Mucosa of descending colon (tissue), 3 donors: ENCODE results near the gene ATXN3. TPM values are rescaled to one million over a fixed set of nuclear protein-coding genes. Genes with fewer than 3 reads are reported as not detected.

Source experiments
- ATAC-seq: fragments of 200-7000 bp; cut with Tn5 transposase; one replicate; pipeline ENCODE4 v1.9.1; 2020; ENCODE audit warnings: mild to moderate bottlenecking, moderate library complexity
- DNase-seq, 3 donors: peaks; one replicate each; pipeline ENCODE4 v3.0.0-alpha.2; 2020
- H3K36me3 ChIP-seq: fragments of 200-600 bp; one replicate; pipeline ENCODE4 v1.8.0; 2021; ENCODE audit warnings: low read depth, mild to moderate bottlenecking
- H3K4me1 ChIP-seq: fragments of 200-600 bp; one replicate; pipeline ENCODE4 v1.8.0; 2021; ENCODE audit warnings: low read depth, mild to moderate bottlenecking
- H3K4me3 ChIP-seq: fragments of 200-600 bp; one replicate; pipeline ENCODE4 v1.8.0; 2021; ENCODE audit warnings: mild to moderate bottlenecking
- H3K9me3 ChIP-seq: fragments of 200-600 bp; one replicate; pipeline ENCODE4 v1.8.0; 2021; ENCODE audit warnings: mild to moderate bottlenecking
- CTCF ChIP-seq: fragments of 200-600 bp; IDR thresholded peaks from one replicate; pipeline ENCODE4 v1.8.0; 2022; ENCODE audit warnings: antibody characterized with exemption, mild to moderate bottlenecking
- intact Hi-C, 2 donors: fragments of 100-400 bp; cut with DNase I in 1 of 2; cut with micrococcal nuclease in 1 of 2; formaldehyde crosslinking; loops; one replicate each; pipeline versions ENCODE4 v1.11.0 to v1.11.1; 2022; cut with DNase I, micrococcal nuclease
- total RNA-seq, 3 donors: library from RNA; stranded (reverse); fragmentation: NEBNext Ultra II Directional in 2 of 3; extraction: Animal tissue kit (Norgen Biotek cat#: 25700) in 2 of 3; gene quantifications; one replicate each; pipeline versions ENCODE4 v1.2.1 to v1.2.4, GENCODE V29; 2021 to 2023
- donor health status: DM: no; HTN: no; CAD: no; lungs with moderate emphysema.
- donor health status: DM: no; HTN: no; CAD: no.
- donor health status: DM: no; HTN: yes; CAD: no.

Gene ATXN3
- total RNA-seq, 3 donors from 2014 or later, result 23.4 to 53.0 (median 29.2) TPM

DNA sequence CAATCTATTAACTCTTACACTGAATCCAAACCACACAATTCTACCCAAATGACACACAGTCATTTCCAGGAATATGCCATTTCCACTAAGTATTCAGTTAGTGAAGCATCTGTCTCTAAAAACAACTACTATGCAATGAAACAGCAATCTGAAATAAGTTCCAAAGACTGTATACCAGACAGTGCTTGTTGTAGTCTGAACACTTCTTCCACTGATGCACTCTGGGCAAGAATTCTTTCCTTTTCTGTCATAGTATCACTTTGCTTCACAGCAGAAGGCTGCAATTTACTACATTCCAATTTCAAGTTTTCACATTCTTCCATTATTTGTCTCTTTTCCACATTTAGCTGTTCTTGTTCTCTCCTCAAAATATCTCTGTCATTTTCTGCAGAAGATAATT lies 92.3 kb downstream of the ATXN3 start:
- no peaks in the 10 kb centered on the region for H3K4me1 ChIP-seq
- no peaks in the 10 kb centered on the region for H3K36me3 ChIP-seq
- intact Hi-C loops, result no loop called here
- TF ChIP-seq CTCF, result no peak
- no peak overlapping the region for H3K4me3 ChIP-seq
- H3K9me3 ChIP-seq, result no peaks in the 10 kb centered on the region
- ATAC-seq (no peak), DNase-seq (no peak)

GRCh38 chr14:92012121-92012748 lies 94.1 kb downstream of the ATXN3 start:
- Histone ChIP-seq H3K36me3 (no peaks in the 10 kb centered on the region), H3K9me3 (no peaks in the 10 kb centered on the region), H3K4me1 (no peaks in the 10 kb centered on the region), H3K4me3 (no peak overlapping the region)
- DNase-seq (no peak), ATAC-seq (no peak)
- no peak for TF ChIP-seq CTCF
- intact Hi-C loops, result no loop called here

DNA sequence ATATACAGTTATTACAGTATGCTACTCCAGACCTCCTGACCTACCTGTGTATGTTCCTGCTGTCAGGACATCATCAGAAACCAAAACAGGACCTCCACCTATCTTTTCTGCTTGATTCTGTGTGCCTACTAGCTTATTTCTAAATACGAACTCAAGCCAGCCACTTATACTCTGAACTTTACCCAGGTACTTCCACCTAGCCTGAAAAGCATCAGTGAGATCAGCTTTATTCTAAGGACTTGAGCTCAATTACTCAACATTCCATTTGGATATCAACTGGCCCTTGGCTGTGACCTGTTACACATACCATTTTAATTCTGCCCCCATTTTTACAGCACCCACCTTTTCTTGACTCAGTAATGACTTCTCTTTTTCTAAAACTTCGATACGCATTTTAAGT lies 95.7 kb downstream of the ATXN3 start:
- Histone ChIP-seq H3K4me1 (no peaks in the 10 kb centered on the region), H3K4me3 (no peak overlapping the region), H3K36me3 (no peaks in the 10 kb centered on the region), H3K9me3 (no peaks in the 10 kb centered on the region)
- intact Hi-C loops, result no loop called here
- TF ChIP-seq CTCF, result no peak
- DNase-seq, result no peak
- ATAC-seq, result no peak

DNA sequence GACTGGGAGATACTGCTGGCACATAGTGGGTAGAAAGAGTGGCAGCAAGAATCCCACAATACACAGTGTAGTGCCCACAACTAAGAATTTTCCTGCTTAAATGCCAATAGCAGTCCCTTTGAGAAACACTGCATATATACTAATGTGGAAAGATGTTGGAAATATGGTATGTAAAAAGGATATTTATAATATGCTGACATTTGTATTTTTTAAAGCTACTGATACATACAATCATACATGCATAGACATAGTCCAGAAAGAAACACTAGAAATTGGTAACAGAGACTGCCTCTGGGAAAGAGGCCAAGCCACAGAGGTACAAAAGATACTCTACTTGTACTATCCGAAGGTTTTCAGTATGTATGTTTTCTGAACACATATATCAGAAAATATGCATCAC lies 96.8 kb downstream of the ATXN3 start:
- H3K36me3 ChIP-seq, result no peaks in the 10 kb centered on the region
- no peaks in the 10 kb centered on the region for H3K9me3 ChIP-seq
- no peak for ATAC-seq
- no peak for TF ChIP-seq CTCF
- DNase-seq, result no peak
- intact Hi-C loops, result no loop called here
- H3K4me1 ChIP-seq, result no peaks in the 10 kb centered on the region
- H3K4me3 ChIP-seq, result peak overlapping the region; percentile 2

Other genes with a start within 250 kb of the ATXN3 start
- 10 to 100 TPM; 39.0 to 75.1 (median 63.6) TPM for gene TC2N, start 239.0 kb downstream of the ATXN3 start, total RNA-seq
- gene FBLN5, start 158.9 kb downstream of the ATXN3 start, total RNA-seq, result 10 to 100 TPM in 2 of 3 donors, 1 to 10 TPM in 1; 6.1 to 56.7 (median 18.6) TPM
- 10 to 100 TPM; 48.1 to 67.3 (median 54.6) TPM for gene TRIP11, start 66.5 kb downstream of the ATXN3 start, total RNA-seq
- gene NDUFB1, start 15.1 kb upstream of the ATXN3 start, total RNA-seq, result 100 to 1,000 TPM; 138 to 170 (median 142) TPM
- gene CPSF2, start 15.4 kb upstream of the ATXN3 start, total RNA-seq, result 10 to 100 TPM; 33.4 to 57.5 (median 47.0) TPM
- gene SLC24A4, start 216.6 kb upstream of the ATXN3 start, total RNA-seq, result under 1 TPM; 0.14 to 0.63 (median 0.27) TPM